ENCODE measurements around the gene EXOSC6.
"Not testable (repeated sequence)": the region's sequence is repeated elsewhere in the genome, so short reads cannot be mapped to it uniquely, and the experiment has no call there.

EXOSC6 gene

GRCh38 chr16:70198666-70199065, 53.1 kb downstream of the EXOSC6 start:
- not testable (repeated sequence) for DNase-seq (ENCODE audit: low read depth)

- not testable (repeated sequence) for DNase-seq (ENCODE audit: low read depth)
Measured at GRCh38 chr16:70198230-70198629, 53.5 kb downstream of the EXOSC6 start.

DNA sequence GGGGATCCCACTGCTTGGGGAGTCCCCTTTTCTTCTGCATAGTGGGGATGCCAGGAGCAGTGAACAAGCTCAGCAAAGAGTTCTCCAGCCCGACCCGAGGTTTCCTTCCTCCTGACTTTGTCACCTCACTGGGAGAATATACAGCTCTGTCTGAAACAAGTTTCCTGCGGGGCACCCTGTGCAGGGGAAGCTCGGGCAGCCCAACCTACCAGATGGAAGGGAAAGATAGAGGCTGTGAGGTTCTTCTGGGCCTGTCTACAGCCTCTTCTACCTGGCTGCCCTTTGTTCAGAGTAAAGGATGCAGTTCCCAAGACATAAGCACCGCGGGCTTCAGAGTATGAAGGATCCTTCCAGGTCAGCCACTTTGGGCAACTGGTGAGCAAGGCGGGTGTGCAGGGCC, 54.1 kb downstream of the EXOSC6 start:
- DNase-seq (ENCODE audit: low read depth) = not testable (repeated sequence)
